RWPE2 (cell line): ENCODE data around the gene SMIM21.

ENCODE experiments used
- ATAC-seq: fragments of 200-7000 bp; cut with Tn5 transposase; 3 replicates; pipeline ENCODE4 v1.9.1; 2021; ENCODE audit warnings: low read depth
- DNase-seq: peaks from one replicate; pipeline ENCODE4 v3.0.0-alpha.2; 2020; ENCODE audit warnings: low spot score
- H3K27ac ChIP-seq: fragments of 450-650 bp; 2 replicates; pipeline ENCODE4 v1.5.1; 2017; ENCODE audit warnings: mild to moderate bottlenecking; ENCODE audit not compliant: poor library complexity, severe bottlenecking
- H3K27me3 ChIP-seq: fragments of 250-450 bp; sonication (Bioruptor Pico); 2 replicates; pipeline ENCODE4 v1.5.1; 2021; ENCODE audit warnings: mild to moderate bottlenecking, moderate library complexity; ENCODE audit not compliant: insufficient read depth, poor library complexity, severe bottlenecking
- H3K36me3 ChIP-seq: fragments of 250-450 bp; sonication (Bioruptor Pico); 2 replicates; pipeline ENCODE4 v1.5.1; 2020; ENCODE audit warnings: low read depth, mild to moderate bottlenecking, moderate library complexity
- H3K4me1 ChIP-seq: fragments of 250-450 bp; sonication (Bioruptor Pico); 2 replicates; pipeline ENCODE4 v1.5.1; 2021; ENCODE audit warnings: mild to moderate bottlenecking, moderate library complexity; ENCODE audit not compliant: insufficient read depth, poor library complexity, severe bottlenecking
- H3K4me3 ChIP-seq: fragments of 250-450 bp; sonication (Bioruptor Pico); 2 replicates; pipeline ENCODE4 v1.5.1; 2021; ENCODE audit warnings: mild to moderate bottlenecking, moderate library complexity; ENCODE audit not compliant: severe bottlenecking
- H3K9me3 ChIP-seq: fragments of 250-450 bp; sonication (Bioruptor Pico); 2 replicates; pipeline ENCODE4 v1.5.1; 2021; ENCODE audit warnings: mild to moderate bottlenecking, moderate library complexity; ENCODE audit not compliant: severe bottlenecking
- TF ChIP-seq, protein P1 (sequence below): fragments of 450-650 bp; IDR thresholded peaks from one replicate; pipeline ENCODE4 v1.5.1; 2017; ENCODE audit warnings: mild to moderate bottlenecking, moderate library complexity; ENCODE audit not compliant: poor library complexity, severe bottlenecking

The SMIM21 gene

DNA sequence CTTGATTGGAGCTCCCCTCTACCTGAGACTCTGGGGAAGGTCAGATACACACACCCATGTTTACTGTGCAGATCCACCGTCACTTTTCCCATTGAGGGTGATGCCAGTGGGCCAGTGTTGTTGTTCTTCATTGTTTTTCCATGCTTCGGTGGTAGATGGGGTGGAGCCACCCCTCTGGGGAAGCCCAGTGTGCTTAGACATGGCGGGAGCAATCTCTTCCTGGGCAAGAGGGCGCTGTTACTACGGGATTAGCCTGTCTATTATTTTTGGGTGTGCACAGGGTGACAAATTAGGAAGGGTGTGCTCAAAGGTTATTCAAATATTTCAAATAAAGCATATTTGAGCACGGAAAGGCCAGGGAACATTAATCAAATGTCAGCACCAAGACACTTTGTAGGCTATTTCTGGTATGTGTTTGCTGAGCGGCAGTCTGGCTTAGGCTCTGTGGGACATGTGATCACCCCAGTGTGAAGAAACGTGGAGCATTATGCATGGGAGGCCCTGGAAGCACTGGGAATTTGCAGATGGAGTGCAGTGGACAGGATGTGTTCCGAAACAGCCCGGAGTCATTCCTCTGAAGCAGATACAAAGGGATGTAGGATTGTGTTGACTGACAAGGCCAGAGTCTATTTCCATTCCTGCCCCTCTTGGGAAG, 34.8 kb upstream of the SMIM21 start:
- ATAC-seq (no peak), DNase-seq (no peak)
- no peak overlapping the region for H3K4me3 ChIP-seq
- H3K4me1 ChIP-seq, result no peaks in the 10 kb centered on the region
- no peak overlapping the region for H3K27ac ChIP-seq
- H3K9me3 ChIP-seq, result no peaks in the 10 kb centered on the region
- TF ChIP-seq, protein P1, sequence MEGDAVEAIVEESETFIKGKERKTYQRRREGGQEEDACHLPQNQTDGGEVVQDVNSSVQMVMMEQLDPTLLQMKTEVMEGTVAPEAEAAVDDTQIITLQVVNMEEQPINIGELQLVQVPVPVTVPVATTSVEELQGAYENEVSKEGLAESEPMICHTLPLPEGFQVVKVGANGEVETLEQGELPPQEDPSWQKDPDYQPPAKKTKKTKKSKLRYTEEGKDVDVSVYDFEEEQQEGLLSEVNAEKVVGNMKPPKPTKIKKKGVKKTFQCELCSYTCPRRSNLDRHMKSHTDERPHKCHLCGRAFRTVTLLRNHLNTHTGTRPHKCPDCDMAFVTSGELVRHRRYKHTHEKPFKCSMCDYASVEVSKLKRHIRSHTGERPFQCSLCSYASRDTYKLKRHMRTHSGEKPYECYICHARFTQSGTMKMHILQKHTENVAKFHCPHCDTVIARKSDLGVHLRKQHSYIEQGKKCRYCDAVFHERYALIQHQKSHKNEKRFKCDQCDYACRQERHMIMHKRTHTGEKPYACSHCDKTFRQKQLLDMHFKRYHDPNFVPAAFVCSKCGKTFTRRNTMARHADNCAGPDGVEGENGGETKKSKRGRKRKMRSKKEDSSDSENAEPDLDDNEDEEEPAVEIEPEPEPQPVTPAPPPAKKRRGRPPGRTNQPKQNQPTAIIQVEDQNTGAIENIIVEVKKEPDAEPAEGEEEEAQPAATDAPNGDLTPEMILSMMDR, result no peak
- no peaks in the 10 kb centered on the region for H3K36me3 ChIP-seq
- H3K27me3 ChIP-seq, result no peaks in the 10 kb centered on the region

DNA sequence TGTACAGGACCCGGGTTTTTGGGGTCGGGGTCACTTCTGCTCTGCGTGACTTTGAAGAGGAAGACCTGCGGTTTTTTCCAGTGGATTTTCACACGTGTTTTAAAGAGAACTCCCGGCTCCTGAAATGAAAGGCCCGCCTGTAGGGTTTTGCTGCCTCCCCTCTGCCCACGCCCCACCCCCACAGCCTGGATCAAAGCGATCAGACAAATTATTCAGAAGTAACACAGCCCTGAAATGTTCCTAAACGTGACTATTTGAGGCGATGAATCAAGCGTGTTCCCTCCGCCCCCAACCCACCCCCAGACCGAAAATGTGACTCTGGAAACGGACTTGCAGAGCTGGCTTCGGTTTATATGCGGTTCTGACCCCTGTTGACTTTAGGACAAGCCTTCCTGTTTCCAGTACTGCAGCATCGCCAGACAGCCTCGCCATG, 28.7 kb upstream of the SMIM21 start:
- TF ChIP-seq, protein P1, result no peak
- H3K27me3 ChIP-seq, result peaks cover 10% of the 10 kb centered on the region
- H3K9me3 ChIP-seq, result no peaks in the 10 kb centered on the region
- no peak overlapping the region for H3K4me3 ChIP-seq
- ATAC-seq (no peak), DNase-seq (no peak)
- no peaks in the 10 kb centered on the region for H3K36me3 ChIP-seq
- no peak overlapping the region for H3K27ac ChIP-seq
- no peaks in the 10 kb centered on the region for H3K4me1 ChIP-seq

DNA sequence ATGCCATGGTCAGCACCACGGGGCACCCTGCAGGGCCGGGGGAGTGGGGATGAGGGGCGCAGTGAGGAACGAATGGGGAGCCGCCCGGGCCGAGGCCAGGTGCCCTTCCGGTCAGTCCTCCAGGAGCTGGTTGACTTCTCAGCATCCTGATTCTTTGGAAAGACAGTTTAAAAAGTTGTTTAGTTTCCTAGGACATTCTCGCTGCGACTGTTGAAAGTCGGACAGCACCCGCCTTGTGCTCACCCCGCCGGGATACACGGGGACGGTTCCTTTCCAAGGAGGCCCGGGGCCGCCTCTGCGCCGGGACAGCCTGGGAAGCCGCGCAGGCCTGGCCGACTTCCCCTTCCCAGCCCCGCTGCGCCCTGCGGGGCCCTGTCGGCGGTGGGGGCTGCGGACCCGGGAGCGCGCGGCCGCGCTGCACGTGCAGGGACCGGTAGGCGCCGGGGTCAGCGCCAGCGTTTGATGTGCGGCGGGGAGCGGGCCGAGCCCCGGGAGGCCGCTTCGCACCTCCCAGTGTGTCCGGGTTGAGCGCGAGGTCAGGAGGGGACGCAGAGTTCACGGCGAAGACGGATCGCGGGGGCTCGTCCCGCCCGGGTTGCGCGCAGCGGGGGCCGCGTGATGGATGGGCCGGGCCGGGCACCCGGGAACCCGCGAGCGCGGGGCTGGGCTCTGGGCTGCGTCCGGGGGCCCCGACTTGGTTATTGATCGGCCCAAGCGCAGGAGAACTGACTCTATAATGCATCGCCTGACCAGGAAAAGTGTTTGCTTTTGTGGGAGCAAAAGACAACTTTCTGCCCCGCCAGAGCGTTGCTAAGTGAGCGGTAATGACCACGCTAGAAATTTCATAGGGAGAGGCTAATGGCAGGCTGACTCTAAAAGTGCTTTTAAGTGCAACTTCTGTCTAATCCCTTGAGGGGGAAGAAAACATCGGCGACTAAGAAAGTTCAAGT, 28.0 kb upstream of the SMIM21 start:
- H3K4me3 ChIP-seq, result peak overlapping the region; percentile 15
- peaks cover 10% of the 10 kb centered on the region for H3K27me3 ChIP-seq
- ATAC-seq (peak; percentile 33; the same call in 2 of the 3 replicates), DNase-seq (no peak)
- TF ChIP-seq, protein P1, result no peak
- H3K4me1 ChIP-seq, result no peaks in the 10 kb centered on the region
- no peaks in the 10 kb centered on the region for H3K36me3 ChIP-seq
- no peaks in the 10 kb centered on the region for H3K9me3 ChIP-seq
- no peak overlapping the region for H3K27ac ChIP-seq

DNA sequence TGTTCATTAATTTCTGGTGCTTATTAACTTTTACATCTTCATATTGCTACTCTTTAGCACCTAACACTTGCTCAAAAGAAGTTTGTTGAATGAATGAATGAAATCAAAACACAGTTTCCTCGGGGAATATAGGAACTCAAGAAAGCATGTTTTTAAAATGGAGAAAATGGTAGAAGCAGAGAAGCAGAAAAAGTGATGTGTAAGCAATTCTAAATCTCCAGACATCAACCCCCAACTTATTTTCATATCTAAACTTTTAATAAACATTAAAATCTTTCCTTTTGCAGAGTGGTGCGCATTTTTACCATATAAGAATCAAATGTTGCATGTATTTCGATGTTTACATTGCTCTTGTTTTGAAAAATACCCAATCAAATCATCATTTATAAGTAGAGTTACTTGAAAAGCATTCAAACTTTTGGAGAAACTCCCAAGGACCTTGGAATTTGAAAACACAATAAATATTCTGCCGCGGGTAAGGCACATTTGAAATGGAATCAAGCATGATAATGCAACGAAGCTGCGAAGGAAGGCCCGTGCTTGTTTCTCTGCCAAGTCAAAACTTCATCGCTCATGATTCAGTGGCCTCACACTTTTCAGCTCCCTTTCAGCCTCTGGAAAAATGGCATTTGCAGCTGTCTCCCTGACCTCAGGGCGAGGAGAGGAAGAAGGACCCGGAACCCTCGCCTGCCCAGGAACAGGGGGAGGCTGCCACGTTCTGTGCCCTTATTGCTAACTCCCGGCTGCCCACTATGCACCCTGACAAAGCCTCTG, 26.7 kb upstream of the SMIM21 start:
- TF ChIP-seq, protein P1, result no peak
- no peaks in the 10 kb centered on the region for H3K36me3 ChIP-seq
- no peaks in the 10 kb centered on the region for H3K4me1 ChIP-seq
- no peak for ATAC-seq
- H3K4me3 ChIP-seq, result no peak overlapping the region
- no peak for DNase-seq
- peaks cover 10% of the 10 kb centered on the region for H3K27me3 ChIP-seq
- H3K9me3 ChIP-seq, result no peaks in the 10 kb centered on the region
- no peak overlapping the region for H3K27ac ChIP-seq
